GM19397 (cell line): ENCODE measurements around the gene VSTM2L.
"Not testable (repeated sequence)": the region's sequence is repeated elsewhere in the genome, so short reads cannot be mapped to it uniquely, and the experiment has no call there.

ENCODE experiments used
- ATAC-seq: cut with Tn5 transposase; IDR thresholded peaks from one replicate; pipeline ENCODE4 v1.9.1; 2021; ENCODE audit warnings: mild to moderate bottlenecking, moderate library complexity; ENCODE audit not compliant: unreplicated experiment

Gene VSTM2L

GRCh38 chr20:37958856-37959520, 56.1 kb downstream of the VSTM2L start:
- no peak for ATAC-seq

GRCh38 chr20:37961066-37961465, 58.1 kb downstream of the VSTM2L start:
- no peak for ATAC-seq

- ATAC-seq: not testable (repeated sequence)
These were observed 60.6 kb downstream of the VSTM2L start for GRCh38 chr20:37963483-37963882.

- no peak for ATAC-seq
These were observed 66.0 kb downstream of the VSTM2L start for GRCh38 chr20:37968841-37969401.

- no peak for ATAC-seq
These were observed 67.3 kb downstream of the VSTM2L start for GRCh38 chr20:37969949-37970855.

- no peak for ATAC-seq
These were observed 67.9 kb downstream of the VSTM2L start for GRCh38 chr20:37970856-37971245.

GRCh38 chr20:37971561-37972127, 68.7 kb downstream of the VSTM2L start:
- ATAC-seq: no peak

GRCh38 chr20:37972256-37973058, 69.5 kb downstream of the VSTM2L start:
- no peak for ATAC-seq

GRCh38 chr20:37973059-37973910, 70.4 kb downstream of the VSTM2L start:
- no peak for ATAC-seq

- ATAC-seq: no peak
These were observed 74.0 kb downstream of the VSTM2L start for GRCh38 chr20:37976887-37977286.

GRCh38 chr20:37977338-37977737, 74.4 kb downstream of the VSTM2L start:
- no peak for ATAC-seq

GRCh38 chr20:37977786-37978185, 74.9 kb downstream of the VSTM2L start:
- no peak for ATAC-seq

- no peak for ATAC-seq
These were observed 76.4 kb downstream of the VSTM2L start for GRCh38 chr20:37979021-37979985.

- no peak for ATAC-seq
These were observed 77.5 kb downstream of the VSTM2L start for GRCh38 chr20:37980383-37980782.

GRCh38 chr20:37980876-37981275, 77.9 kb downstream of the VSTM2L start:
- ATAC-seq: no peak

GRCh38 chr20:37981568-37981967, 78.6 kb downstream of the VSTM2L start:
- no peak for ATAC-seq

GRCh38 chr20:37983286-37983685, 80.4 kb downstream of the VSTM2L start:
- no peak for ATAC-seq

GRCh38 chr20:37984018-37984785, 81.3 kb downstream of the VSTM2L start:
- ATAC-seq: no peak
